Activated CD8-positive, alpha-beta memory T cell treated with anti-CD3 and anti-CD28 coated beads for 36 hours (primary cell): ENCODE measurements around the gene WFDC12. TPM values are rescaled to one million over a fixed set of nuclear protein-coding genes. Genes with fewer than 3 reads are reported as not detected.
"Not testable (repeated sequence)": the region's sequence is repeated elsewhere in the genome, so short reads cannot be mapped to it uniquely, and the experiment has no call there.

ENCODE experiments used
- CTCF ChIA-PET: fragments of 350-600 bp; sonication (Branson Sonifier 250); formaldehyde crosslinking; loops from one replicate; lab custom pipeline; 2021; ENCODE audit warnings: antibody characterized with exemption; lab: Charles Lee
- POLR2A ChIA-PET: fragments of 350-600 bp; sonication (Branson Sonifier 250); formaldehyde crosslinking; loops from one replicate; lab custom pipeline; 2021; ENCODE audit warnings: antibody characterized with exemption; lab: Charles Lee
- total RNA-seq, 2 experiments: library from RNA; stranded (reverse); gene quantifications; one replicate each; pipeline ENCODE4 v1.2.3, GENCODE V29; 2021

WFDC12 gene
- not detected for total RNA-seq

GRCh38 chr20:45124365-45124764 is at the start of gene WFDC12:
Gene WFDC12, minus strand, starts transcription at chr20:45124465. Its CDS starts 18 bp downstream, at chr20:45124447.
- ChIA-PET POLR2A (no interaction called here), CTCF (interaction anchor here (0.8 kb wide), 1 partner anchor 12 kb away, joined by 3 read pairs; no protein-coding TSS in a partner anchor)

- ChIA-PET POLR2A (no interaction called here), CTCF (no interaction called here)
Measured at GRCh38 chr20:45173522-45173921, 49.3 kb upstream of the WFDC12 start.

- ChIA-PET POLR2A (no interaction called here), CTCF (no interaction called here)
Measured at GRCh38 chr20:45164906-45165305, 40.6 kb upstream of the WFDC12 start.

GRCh38 chr20:45163083-45163803 is 39.0 kb upstream of the WFDC12 start:
- CTCF ChIA-PET, result interaction anchor here (0.8 to 1.5 kb wide), 2 partner anchors 24 to 138 kb away, joined by 3 read pairs; no protein-coding TSS in a partner anchor

GRCh38 chr20:45157962-45158361 is 33.7 kb upstream of the WFDC12 start:
- POLR2A ChIA-PET, result no interaction called here
- CTCF ChIA-PET, result interaction anchor here (1.4 kb wide), 1 partner anchor 20 kb away, joined by 3 read pairs; no protein-coding TSS in a partner anchor

More at GRCh38 chr20:45163083-45163803, 39.0 kb upstream of the WFDC12 start:
- POLR2A ChIA-PET, result no interaction called here

GRCh38 chr20:45156713-45157112 is 32.4 kb upstream of the WFDC12 start:
- CTCF ChIA-PET, result interaction anchor here (1.4 kb wide), 1 partner anchor 18 kb away, joined by 3 read pairs; no protein-coding TSS in a partner anchor
- POLR2A ChIA-PET, result no interaction called here

GRCh38 chr20:45154794-45155193 is 30.5 kb upstream of the WFDC12 start:
- POLR2A ChIA-PET, CTCF ChIA-PET: not testable (repeated sequence)

- ChIA-PET POLR2A (no interaction called here), CTCF (no interaction called here)
Measured at GRCh38 chr20:45154183-45154582, 29.9 kb upstream of the WFDC12 start.

- ChIA-PET CTCF (no interaction called here), POLR2A (no interaction called here)
Measured at GRCh38 chr20:45153752-45154151, 29.5 kb upstream of the WFDC12 start.

GRCh38 chr20:45153147-45153546 is 28.9 kb upstream of the WFDC12 start:
- POLR2A ChIA-PET, result no interaction called here

GRCh38 chr20:45152405-45152804 is 28.1 kb upstream of the WFDC12 start:
- CTCF ChIA-PET, result no interaction called here
- POLR2A ChIA-PET, result no interaction called here

More at GRCh38 chr20:45153147-45153546, 28.9 kb upstream of the WFDC12 start:
- CTCF ChIA-PET, result no interaction called here

- ChIA-PET CTCF (no interaction called here), POLR2A (no interaction called here)
Measured at GRCh38 chr20:45149062-45149461, 24.8 kb upstream of the WFDC12 start.

GRCh38 chr20:45140836-45141235 is 16.6 kb upstream of the WFDC12 start:
- POLR2A ChIA-PET, result no interaction called here
- CTCF ChIA-PET, result interaction anchor here (1.5 to 2.8 kb wide), 2 partner anchors 151 to 171 kb away, joined by 4 to 13 read pairs; no protein-coding TSS in a partner anchor

- CTCF ChIA-PET, result interaction anchor here (0.6 to 2.8 kb wide), 7 partner anchors 21 to 172 kb away, joined by 3 to 13 read pairs (median 4); no protein-coding TSS in a partner anchor
- POLR2A ChIA-PET, result interaction anchor here (0.6 kb wide), 1 partner anchor 793 kb away, joined by 4 read pairs; no protein-coding TSS in a partner anchor
Measured at GRCh38 chr20:45139733-45140375, 15.6 kb upstream of the WFDC12 start.

- ChIA-PET POLR2A (no interaction called here), CTCF (interaction anchor here (0.6 to 2.8 kb wide), 17 partner anchors 13 to 298 kb away, joined by 3 to 13 read pairs (median 3); partner anchors contain the start of gene KCNS1)
Measured at GRCh38 chr20:45138561-45139300, 14.5 kb upstream of the WFDC12 start.

GRCh38 chr20:45136911-45137310 is 12.6 kb upstream of the WFDC12 start:
- ChIA-PET CTCF (interaction anchor here (0.7 kb wide), 1 partner anchor 66 kb away, joined by 3 read pairs; no protein-coding TSS in a partner anchor), POLR2A (no interaction called here)

- ChIA-PET CTCF (no interaction called here), POLR2A (no interaction called here)
Measured at GRCh38 chr20:45128099-45128498, 3.8 kb upstream of the WFDC12 start.

GRCh38 chr20:45121388-45121787 is 2.9 kb downstream of the WFDC12 start:
- POLR2A ChIA-PET, result no interaction called here
- CTCF ChIA-PET, result interaction anchor here (0.6 to 0.9 kb wide), 2 partner anchors 9 to 165 kb away, joined by 4 read pairs; no protein-coding TSS in a partner anchor

- POLR2A ChIA-PET, result no interaction called here
- CTCF ChIA-PET, result no interaction called here
Measured at GRCh38 chr20:45119556-45120266, 4.6 kb downstream of the WFDC12 start.
